ENCODE results near the gene KLC4. TPM values are rescaled to one million over a fixed set of nuclear protein-coding genes. Genes with fewer than 3 reads are reported as not detected.

KLC4 gene
- total and polyA plus RNA-seq, 9 donors: 14.7 to 29.8 (median 24.7) TPM

DNA sequence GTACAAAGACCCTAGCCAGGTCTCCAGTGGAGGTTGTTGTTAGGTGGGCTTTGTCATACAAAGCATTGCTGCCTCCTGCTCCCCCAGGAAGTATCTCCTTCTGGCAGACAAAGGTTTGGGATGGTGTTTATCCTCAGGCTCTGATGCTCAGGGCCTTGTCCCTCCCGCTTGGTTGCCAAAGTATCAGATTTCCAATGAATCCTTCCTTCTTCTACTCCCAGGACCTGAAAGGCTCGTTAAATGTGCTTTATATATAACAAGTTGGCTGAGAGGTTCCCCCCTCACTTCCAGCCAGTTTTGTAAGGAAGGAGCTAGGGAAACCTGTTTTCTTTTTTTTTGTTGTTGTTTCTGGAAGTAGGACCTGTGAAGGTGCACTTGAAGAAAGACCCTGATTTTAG, 31.1 kb downstream of the KLC4 start:
- no peak for DNase-seq
- no peaks in the 10 kb centered on the region for H3K9me3 ChIP-seq
- 9 to 30% (median 17%) methylated on average over 2 of the region's 2 CpGs for WGBS, 3 donors
- H3K36me3 ChIP-seq: no peaks in the 10 kb centered on the region
- no peak overlapping the region for H3K4me3 ChIP-seq
- peak overlapping the region; percentile 62 to 76 for H3K27ac ChIP-seq
- TF ChIP-seq, protein P1, sequence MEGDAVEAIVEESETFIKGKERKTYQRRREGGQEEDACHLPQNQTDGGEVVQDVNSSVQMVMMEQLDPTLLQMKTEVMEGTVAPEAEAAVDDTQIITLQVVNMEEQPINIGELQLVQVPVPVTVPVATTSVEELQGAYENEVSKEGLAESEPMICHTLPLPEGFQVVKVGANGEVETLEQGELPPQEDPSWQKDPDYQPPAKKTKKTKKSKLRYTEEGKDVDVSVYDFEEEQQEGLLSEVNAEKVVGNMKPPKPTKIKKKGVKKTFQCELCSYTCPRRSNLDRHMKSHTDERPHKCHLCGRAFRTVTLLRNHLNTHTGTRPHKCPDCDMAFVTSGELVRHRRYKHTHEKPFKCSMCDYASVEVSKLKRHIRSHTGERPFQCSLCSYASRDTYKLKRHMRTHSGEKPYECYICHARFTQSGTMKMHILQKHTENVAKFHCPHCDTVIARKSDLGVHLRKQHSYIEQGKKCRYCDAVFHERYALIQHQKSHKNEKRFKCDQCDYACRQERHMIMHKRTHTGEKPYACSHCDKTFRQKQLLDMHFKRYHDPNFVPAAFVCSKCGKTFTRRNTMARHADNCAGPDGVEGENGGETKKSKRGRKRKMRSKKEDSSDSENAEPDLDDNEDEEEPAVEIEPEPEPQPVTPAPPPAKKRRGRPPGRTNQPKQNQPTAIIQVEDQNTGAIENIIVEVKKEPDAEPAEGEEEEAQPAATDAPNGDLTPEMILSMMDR (IDR thresholded peaks at IDR 0.05): no peak
- TF ChIP-seq EP300 (IDR thresholded peaks at IDR 0.05) (no peak), POLR2A (IDR thresholded peaks at IDR 0.05) (no peak)
- H3K4me1 ChIP-seq (ENCODE audit: insufficient read depth): peaks cover 5% of the 10 kb centered on the region
- H3K27me3 ChIP-seq: no peaks in the 10 kb centered on the region
- intact Hi-C loops (cut with DNase I): no loop called here

DNA sequence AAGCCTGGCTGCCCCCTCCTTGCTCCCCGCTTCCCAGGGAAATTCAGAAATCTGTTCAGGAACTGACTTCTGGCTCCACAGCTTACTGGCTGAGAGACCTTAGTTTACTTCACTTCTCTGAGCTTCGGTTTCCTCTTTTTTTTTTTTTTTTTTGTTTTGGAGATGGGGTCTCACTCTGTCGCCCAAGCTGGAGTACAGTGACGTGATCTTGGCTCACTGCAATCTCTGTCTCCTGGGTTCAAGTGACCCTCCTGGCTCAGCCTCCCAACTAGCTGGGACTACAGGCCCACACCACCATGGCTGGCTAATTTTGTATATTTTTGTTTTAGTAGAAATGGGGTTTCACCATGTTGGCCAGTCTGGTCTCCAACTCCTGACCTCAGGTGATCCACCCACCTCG, 31.6 kb downstream of the KLC4 start:
- Histone ChIP-seq H3K27me3 (no peaks in the 10 kb centered on the region), H3K4me1 (ENCODE audit: insufficient read depth) (peaks cover 7% of the 10 kb centered on the region), H3K4me3 (no peak overlapping the region), H3K9me3 (no peaks in the 10 kb centered on the region), H3K27ac (peak overlapping the region in 1 of 2 donors; percentile 76), H3K36me3 (no peaks in the 10 kb centered on the region)
- no peak for DNase-seq
- no peak for TF ChIP-seq POLR2A (IDR thresholded peaks at IDR 0.05)
- TF ChIP-seq, protein P1 (IDR thresholded peaks at IDR 0.05): no peak
- TF ChIP-seq EP300 (IDR thresholded peaks at IDR 0.05): no peak
- intact Hi-C loops (cut with DNase I): no loop called here
- WGBS, 3 donors: 29 to 57% (median 51%) methylated on average over 5 of the region's 5 CpGs

DNA sequence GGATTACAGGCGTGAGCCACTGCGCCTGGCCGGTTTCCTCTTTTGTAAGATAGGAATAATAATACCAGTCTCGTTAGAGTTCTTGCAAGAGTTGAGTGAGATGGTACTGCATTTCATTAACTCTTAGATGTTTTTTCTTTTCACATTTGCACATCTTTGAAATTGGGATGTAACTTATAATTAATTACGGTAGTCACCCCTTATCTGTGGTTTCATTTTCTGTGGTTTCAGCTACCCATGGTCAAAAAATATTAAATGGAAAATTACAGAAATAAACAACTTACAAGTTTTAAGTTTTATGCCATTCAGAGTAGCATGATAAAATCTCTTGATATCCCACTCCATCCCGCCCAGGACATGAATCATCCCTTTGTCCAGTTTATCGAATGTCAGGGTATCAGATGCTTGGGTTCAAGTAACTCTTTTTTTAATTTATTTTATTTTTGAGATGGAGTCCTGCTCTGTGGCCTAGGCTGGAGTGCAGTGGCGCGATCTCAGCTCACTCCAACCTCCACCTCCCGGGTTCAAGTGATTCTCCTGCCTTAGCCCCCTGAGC, 32.1 kb downstream of the KLC4 start:
- H3K4me1 ChIP-seq (ENCODE audit: insufficient read depth): peaks cover 10% of the 10 kb centered on the region
- 70 to 78% (median 77%) methylated on average over 10 of the region's 10 CpGs for WGBS, 3 donors
- H3K27ac ChIP-seq: peak overlapping the region in 1 of 2 donors; percentile 76
- no peaks in the 10 kb centered on the region for H3K36me3 ChIP-seq
- H3K4me3 ChIP-seq: no peak overlapping the region
- H3K9me3 ChIP-seq: no peaks in the 10 kb centered on the region
- intact Hi-C loops (cut with DNase I): no loop called here
- TF ChIP-seq POLR2A (IDR thresholded peaks at IDR 0.05) (no peak), EP300 (IDR thresholded peaks at IDR 0.05) (no peak)
- TF ChIP-seq, protein P1 (IDR thresholded peaks at IDR 0.05): no peak
- H3K27me3 ChIP-seq: no peaks in the 10 kb centered on the region
- DNase-seq: no peak

DNA sequence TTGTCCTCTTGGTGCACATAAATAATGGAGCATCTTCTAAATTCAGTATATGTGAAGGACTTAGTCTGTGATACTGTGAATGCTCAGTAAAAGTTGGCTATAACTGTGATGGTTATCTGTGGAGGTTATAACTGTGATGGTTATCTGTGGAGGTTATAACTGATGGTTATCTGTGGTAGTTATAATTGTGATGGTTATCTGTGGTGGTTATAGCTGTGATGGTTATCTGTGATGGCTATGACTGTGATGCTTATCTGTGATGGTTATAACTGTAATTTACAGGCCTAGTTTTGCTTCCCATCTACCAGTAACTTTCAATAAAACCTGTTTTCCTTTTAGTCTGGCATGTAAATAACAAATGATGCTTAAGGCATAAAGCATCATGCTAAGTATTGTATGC, 33.2 kb downstream of the KLC4 start:
- Histone ChIP-seq H3K4me1 (ENCODE audit: insufficient read depth) (peaks cover 16% of the 10 kb centered on the region), H3K27ac (peak overlapping the region in 1 of 2 donors; percentile 34), H3K36me3 (no peaks in the 10 kb centered on the region), H3K9me3 (no peaks in the 10 kb centered on the region), H3K27me3 (no peaks in the 10 kb centered on the region), H3K4me3 (no peak overlapping the region)
- intact Hi-C loops (cut with DNase I): no loop called here
- no peak for TF ChIP-seq POLR2A (IDR thresholded peaks at IDR 0.05)
- TF ChIP-seq EP300 (IDR thresholded peaks at IDR 0.05): no peak
- TF ChIP-seq, protein P1 (IDR thresholded peaks at IDR 0.05): no peak
- DNase-seq: no peak

Data from ovary (tissue), 9 donors.